ENCODE measurements around the gene STYXL1.
"Not testable (repeated sequence)": the region's sequence is repeated elsewhere in the genome, so short reads cannot be mapped to it uniquely, and the experiment has no call there.

The STYXL1 gene

DNA sequence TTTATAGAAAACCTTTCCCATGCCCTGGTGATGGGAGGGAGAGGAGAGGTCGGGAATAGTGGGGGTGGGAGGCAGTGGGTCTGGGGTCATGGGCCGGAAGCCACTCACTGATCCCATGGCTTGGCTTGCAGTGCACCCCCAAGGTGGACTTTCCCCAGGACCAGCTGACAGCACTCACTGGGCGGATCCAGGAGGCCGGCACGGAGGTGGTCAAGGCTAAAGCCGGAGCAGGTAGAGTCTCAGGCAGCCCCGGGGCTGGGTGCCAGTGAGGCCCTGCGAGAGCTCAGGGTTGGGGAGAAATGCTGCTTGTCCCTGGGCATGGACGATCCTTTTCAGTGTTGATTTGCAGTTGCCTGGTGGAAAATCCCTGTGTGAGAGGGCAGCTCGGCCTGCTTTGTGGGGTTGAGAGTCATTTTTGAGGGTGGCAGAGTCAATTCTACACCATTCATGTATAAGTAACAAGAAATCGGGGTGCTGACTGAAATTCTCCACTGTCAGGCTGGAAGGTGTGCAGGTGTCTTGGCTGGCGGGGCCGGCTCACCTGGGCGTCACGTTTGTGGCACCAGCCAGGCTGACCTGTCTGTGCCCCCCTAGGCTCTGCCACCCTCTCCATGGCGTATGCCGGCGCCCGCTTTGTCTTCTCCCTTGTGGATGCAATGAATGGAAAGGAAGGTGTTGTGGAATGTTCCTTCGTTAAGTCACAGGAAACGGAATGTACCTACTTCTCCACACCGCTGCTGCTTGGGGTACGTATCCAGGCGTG lies 16.6 kb upstream of the STYXL1 start:
- DNase-seq: no peak

DNA sequence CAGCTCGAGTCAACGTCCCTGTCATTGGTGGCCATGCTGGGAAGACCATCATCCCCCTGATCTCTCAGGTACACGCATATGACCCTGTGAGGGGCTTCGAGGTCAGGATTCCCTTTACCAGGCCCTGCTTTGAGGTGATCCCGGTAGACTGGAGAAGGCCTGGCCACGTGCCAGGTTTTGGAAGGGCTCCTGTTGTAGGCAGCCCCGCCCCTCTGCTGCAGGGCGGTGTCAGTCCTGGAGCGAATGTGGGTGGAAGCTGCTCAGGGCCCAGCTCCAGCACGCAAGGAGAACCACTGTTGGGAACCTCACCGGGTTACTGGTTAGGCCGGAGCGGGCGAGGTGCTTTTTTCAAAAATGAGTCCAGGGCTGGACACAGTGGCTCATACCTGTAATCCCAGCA lies 15.7 kb upstream of the STYXL1 start:
- no peak for DNase-seq

DNA sequence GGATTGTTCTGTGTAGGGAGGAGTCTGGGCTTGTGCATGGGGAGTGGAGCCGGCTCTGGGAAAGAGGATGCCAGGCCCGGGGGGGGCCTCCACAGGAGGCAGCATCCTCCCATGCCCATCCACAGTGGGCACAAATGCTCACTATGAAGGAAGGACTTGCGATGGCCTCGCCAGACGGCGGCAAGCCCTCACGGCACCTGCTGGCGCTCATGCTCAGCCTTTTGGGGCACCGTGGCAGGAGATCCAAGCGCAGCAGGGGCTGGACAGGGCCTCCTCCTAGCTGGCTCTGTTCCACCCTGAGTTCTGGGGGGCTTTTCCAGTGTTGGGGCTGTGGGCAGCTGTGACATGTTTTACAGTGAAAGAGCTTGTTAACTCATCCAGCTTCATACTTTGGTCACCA lies 15.3 kb upstream of the STYXL1 start:
- no peak for DNase-seq

DNA sequence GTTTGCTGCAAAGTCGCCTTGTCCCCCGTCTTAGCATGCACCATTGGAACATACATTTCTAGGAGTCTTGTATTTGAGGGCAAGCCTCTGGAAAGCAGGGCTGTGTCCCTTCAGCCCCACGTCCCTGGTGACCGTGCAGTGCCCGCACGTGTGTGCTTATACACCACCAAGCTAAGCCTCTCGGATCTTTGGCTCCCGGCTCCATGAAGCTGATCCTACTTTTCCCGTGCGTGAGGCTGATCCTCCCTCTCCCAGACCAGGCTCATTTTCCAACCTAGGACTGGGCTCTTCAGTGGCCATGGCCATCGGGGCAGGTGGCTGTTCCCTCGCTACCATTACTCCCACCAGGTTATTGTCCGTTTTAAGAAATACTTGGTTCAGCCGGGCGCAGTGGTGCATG lies 14.5 kb upstream of the STYXL1 start:
- DNase-seq: no peak

DNA sequence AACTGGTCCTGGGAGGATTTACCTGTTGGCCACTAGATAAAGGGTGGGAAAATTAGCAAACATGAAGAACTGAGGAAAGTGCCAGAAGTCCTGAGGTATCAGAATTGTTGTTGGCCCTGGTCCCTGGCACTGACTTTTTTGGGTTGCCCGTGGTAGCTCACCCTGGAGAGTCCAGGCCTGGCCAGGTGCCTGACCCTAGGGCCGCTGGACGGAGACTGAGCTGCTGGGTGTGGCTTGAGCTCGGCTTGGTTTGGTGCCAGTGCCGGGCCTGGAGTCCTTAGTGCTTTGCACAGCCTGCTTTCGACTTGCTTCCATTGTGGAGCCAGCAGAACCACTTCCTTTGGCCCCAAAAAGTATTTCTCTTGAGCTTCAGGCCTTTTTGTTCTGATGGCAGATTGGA lies 13.0 kb upstream of the STYXL1 start:
- no peak for DNase-seq

GRCh38 chr7:76058745-76059144 lies 10.9 kb upstream of the STYXL1 start:
- DNase-seq: not testable (repeated sequence)

GRCh38 chr7:76057813-76058145 lies 10.0 kb upstream of the STYXL1 start:
- no peak for DNase-seq

DNA sequence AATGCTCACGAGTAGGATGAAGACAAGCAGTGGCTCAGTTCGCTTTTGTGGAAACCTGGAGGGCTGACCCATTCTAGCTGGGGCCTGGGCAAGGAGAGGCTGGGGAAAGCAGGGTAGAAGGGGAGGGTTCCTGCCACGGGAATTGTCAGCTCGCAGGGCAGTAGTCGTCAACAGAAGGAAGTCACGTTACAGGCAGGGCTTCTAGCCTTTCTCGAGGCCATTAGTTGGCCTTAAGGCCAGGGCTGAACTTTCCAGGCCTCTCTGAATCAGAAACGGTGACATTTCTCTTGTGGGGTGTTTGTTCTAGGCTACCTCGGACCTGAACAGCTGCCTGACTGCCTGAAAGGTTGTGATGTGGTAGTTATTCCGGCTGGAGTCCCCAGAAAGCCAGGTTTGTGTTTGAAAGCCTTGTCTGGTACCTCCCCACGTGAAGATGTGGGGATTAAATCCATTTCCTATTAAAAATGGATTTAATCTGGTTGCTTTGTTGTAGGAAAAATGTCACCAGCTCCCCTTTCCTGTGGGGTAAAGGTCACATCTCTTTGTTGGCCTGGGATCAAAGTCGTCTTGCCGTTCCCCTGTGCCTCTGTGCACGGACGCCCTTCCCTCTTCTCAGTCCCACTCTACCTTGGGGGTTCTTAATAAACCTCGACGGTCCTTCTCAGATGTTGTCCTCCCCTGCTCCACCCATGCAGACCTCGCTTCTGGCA lies 9.5 kb upstream of the STYXL1 start:
- no peak for DNase-seq

- no peak for DNase-seq
Observed at GRCh38 chr7:76056241-76056640, 8.4 kb upstream of the STYXL1 start.

GRCh38 chr7:76054123-76055120 lies 6.6 kb upstream of the STYXL1 start:
- no peak for DNase-seq

DNA sequence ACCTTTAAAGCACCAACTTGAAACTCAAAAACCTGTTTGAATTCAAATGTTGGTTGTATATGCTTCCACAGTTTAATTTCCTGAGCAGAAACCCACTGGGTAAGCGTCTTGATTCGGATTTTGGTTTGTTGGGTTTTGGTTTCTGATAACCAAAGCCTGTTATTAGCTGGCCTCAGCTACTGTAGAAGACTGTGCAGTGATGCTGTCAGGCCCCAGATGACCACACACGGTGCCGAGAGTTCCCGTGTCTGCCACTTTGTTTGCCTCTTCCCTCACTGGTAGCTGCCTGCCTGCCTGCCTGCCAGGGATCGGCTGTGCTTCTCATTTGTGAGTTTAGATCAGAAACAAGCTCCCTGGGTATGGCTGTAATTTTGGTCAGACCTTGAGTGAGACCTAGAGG lies 5.7 kb upstream of the STYXL1 start:
- no peak for DNase-seq

GRCh38 chr7:76052681-76053080 lies 4.9 kb upstream of the STYXL1 start:
- not testable (repeated sequence) for DNase-seq

- no peak for DNase-seq
Observed at GRCh38 chr7:76051840-76052239, 4.0 kb upstream of the STYXL1 start.

DNA sequence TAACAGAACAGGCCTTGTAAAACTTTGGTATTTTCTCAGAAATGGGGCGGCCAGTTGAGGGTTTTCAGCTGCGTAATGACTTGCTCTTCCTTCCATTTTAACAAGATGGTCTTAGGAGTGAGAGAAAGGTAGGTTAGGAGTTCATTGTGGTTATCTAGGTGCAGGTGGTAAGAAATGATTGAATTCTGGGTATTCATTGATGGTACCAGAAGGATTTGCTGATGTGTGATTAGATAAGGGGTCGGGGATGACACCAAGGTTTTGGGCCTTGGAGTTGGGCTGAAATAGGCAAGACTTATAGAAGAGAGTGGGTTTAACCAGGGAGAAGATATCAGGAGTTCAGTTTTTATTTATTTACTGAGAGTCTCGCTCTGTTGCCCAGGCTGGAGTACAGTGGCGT lies 2.7 kb upstream of the STYXL1 start:
- no peak for DNase-seq

DNA sequence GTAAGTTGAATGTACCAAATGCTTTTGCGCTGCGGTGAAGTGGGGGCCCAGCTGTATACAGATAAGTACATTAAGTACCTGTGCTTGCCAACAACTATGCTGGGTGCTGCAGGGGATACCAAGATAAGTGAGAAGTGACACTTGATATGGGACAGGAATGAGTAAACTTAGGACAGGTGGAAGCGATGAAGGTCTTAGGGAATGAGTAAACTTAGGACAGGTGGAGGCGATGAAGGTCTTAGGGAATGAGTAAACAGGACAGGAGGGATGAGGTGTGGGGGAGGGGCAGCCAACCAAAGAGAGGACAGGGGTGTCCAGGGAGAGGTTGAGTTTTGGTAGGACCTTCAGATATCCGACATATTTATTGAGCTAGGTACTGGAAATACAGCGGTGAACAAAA lies 1.5 kb upstream of the STYXL1 start:
- no peak for DNase-seq

DNA sequence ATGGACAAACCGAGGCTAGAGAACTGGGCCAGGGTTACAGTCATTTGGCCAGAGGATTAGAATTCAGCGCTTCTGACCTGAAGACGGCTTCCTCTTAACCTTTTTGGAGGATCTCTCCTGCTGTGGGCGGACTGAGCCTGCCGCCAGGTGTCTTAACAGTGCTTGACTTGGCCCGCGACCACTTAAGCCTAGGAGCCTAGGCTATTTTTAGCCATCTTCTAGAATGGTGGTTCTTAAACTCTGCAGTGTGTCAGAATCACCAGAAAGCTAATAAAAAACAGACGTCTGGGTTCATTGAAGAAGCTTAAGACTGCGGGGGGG lies 828 bp upstream of the STYXL1 start:
- no peak for DNase-seq

GRCh38 chr7:76047305-76047810 lies 442 bp downstream of the STYXL1 start:
- DNase-seq: no peak

DNA sequence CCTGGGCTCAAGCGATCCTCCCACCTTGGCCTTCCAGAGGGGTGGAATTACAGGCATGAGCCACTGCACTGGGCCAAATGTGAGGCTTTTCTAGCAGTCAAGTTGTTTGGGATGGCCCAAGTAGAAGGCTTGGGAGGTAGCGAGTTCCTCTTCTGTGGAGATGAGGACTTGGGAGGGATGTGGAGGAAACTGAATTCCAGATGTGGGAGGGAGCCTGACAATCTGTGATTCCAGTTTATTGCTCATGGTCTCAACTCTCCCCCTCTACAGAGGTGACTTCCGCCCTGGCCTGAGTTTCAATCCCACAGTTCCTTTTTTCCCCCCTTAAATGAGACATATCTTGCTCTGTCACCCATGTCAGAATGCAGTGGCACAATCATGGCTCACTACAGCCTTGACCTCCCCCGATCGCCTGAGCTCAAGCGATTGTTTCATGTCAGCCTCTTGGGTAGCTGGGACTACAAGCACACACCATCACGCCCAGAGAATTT lies 3.4 kb downstream of the STYXL1 start:
- DNase-seq: no peak

- DNase-seq: no peak
Observed at GRCh38 chr7:76040126-76040525, 7.7 kb downstream of the STYXL1 start.

DNA sequence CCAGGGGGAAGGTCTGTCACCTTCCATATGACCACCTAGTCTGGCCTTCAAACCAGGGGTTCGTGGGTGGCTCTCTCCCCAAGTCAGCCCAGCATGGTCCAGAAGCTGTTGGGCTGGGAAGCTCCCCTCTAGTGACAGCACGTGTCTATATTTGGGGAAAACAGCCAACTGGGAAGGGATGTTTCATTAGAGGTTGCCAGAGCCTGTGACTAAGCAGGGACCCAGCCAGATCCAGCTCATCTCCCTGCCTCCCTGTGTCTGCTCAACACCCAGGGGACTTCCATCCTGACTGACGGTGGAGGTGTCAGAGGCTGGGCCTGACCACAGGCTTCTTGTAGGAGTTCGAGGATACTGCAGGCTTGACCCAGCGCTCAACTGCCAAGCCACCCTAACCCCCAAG lies 10.5 kb downstream of the STYXL1 start:
- no peak for DNase-seq

- DNase-seq: no peak
Observed at GRCh38 chr7:76031964-76032363, 15.8 kb downstream of the STYXL1 start.

GRCh38 chr7:76029682-76030081 lies 18.1 kb downstream of the STYXL1 start:
- not testable (repeated sequence) for DNase-seq

GRCh38 chr7:76023002-76023401 lies 24.8 kb downstream of the STYXL1 start:
- DNase-seq: no peak

All from NCI-H1092 (cell line).